Esophagus squamous epithelium (tissue), 4 donors: ENCODE results near the gene REXO2.

Source experiments
- CTCF ChIP-seq, 6 experiments: fragments of 450-650 bp in 4 of 6; fragments of 200-600 bp in 2 of 6; sonication (generic) in 2 of 6; IDR thresholded peaks; one replicate each; pipeline ENCODE4 v1.5.1; 2016 to 2019; ENCODE audit warnings: antibody characterized with exemption in 6 of 6, mild to moderate bottlenecking in 4 of 6, moderate library complexity in 4 of 6
- POLR2A ChIP-seq, 4 donors: fragments of 450-650 bp; IDR thresholded peaks; one replicate each; pipeline ENCODE4 v1.6.1; 2017; ENCODE audit warnings: antibody characterized with exemption in 4 of 4, mild to moderate bottlenecking in 4 of 4, moderate library complexity in 3 of 4

DNA sequence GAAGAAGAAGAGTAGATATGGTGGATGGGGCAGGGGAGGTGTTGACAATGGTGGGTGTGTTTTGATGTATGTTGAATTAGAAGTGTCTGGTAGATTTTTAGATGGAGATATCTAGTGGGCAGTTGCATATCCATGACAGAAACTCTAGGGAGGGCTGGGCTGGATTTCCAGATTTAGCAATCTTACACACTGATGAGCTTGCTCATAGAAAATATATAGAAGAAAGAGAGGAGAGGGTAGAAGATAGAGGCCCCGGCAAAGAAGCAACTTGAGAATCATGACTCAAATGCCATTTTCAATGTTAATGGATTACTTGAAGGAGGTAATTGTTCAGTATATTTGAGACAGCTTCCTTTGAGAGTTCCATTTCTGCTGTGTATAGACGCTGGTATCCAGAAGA, 8.2 kb downstream of the REXO2 start:
- no peak for TF ChIP-seq CTCF (IDR thresholded peaks at IDR 0.05)
- no peak for TF ChIP-seq POLR2A (IDR thresholded peaks at IDR 0.05)
